Colon (tissue), 2 donors: Measurements from ENCODE around the gene MED9.

Source experiments
- FAIRE-seq: peaks from 2 replicates; lab custom pipeline; 2012; peaks lifted over from hg19 to GRCh38; lab: Jason Lieb, UNC
- donor health status: control.
- donor health status: control.

Gene MED9

DNA sequence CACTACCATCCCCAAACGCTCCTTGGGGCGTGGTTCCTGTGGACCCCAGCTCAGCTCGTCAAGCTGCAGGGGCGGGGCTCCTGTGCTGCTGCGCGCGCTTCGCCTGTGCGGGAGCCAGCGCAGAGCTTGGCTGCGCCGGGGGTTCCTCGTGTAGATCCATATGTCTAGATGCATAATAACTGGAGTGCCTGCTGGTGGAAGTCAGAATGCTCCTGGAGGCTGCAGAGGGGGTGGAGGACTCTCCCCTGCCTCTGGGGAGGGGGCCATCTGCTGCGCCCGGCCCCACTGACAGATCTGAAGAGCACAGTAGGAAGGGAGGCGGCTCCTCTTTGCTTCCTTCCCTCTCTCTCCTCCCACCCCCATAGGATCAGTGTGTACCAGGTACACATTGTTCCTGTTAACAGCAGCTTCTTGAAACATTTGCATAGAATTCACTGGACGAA, 14.8 kb downstream of the MED9 start:
- FAIRE-seq = no peak

DNA sequence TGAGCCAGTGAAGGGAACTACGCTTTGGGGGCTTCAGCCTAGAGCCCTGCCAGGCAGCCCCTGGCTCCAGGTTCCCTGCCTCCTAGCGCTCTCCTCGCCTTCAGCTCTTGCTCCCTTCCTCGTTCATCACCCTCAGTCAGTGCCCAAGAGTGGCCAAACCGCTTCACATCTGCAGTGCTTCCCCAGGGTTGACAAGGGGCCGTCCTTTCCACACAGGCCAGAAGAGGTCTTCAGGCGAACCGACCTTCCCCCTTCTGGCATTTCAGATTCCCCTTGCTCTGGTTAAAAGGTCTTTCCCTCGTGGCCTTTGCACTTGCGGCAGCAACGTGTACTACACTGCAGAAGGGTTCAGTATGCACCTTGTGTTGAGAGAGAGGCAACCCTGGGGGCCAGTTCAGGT, 15.3 kb downstream of the MED9 start:
- FAIRE-seq = no peak

DNA sequence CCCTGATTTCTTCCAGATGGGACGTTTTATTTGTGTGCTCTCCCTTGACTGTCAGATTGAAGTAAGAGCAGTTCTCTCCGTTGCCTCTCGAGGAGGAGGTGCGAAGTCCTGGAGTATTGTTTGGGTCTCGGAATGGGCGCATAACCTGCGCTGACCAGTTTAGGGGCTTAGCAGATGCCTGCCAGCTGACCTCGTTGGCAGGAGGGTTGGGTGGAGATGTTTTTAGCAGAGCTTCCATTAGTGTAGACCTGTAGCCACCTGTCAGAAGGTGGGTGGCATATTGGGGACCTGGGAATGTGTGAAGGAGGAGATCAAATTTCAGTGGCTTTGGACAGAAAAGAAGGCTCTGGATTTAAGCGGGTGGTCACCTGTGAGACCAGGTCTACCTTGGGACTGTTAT, 15.8 kb downstream of the MED9 start:
- no peak for FAIRE-seq

DNA sequence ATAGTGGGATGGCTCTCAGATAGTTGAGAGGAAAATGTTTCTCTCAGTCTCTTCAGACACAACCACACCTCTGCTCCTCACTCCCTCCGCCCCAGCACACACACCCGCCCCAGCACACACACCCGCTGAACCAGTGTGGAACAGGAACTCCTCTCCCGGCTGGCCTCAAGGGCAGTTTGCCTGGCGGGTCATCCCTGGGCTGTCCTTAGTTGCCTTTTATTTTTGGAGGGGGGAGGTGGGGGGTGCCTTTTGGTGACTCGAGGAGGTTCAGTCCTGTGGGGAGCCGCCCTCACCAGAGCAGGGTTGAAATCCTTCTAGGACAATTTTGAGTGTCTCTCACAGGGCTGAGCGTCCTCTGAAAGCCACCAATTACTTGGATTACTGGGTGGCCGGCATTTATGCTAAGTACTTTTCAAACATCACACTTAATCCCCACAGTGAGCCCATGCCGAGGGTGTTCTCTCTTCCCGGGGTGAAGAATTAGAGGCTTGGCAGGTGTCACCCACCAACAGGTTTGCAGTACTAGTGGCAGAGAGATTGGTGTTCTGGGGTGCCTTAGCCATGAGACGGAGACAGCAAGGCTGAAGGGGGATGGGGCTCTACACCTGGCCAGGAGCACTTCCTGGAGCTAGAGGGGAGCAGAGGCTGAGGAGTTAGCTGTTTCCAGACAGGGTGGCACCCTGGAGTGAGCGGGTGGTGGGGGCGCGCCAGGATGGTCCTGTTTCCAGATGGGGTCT, 16.6 kb downstream of the MED9 start:
- FAIRE-seq = no peak

DNA sequence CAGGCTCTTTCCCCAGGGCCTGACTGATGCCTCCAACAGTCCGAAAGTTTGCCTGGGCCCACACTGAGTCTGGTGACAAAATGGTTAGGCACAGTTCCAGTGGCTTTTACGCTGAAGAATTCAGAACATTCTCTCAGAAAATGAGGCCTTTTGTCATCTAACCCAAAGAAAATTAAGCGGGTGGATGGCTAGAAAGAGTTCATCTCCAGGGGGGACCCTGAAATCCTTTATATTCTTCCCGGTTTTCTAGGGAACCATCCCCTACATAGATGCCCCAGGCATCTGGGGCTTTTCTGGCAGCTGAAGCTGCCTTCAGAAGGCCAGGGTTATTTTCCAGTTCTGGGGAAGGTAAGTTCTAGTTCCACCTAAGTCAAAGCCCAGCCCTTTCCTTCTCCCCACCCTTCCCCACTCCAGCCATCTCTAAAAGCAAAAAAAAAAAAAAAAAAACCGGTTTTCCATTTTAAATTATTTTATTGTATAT, 17.2 kb downstream of the MED9 start:
- no peak for FAIRE-seq

DNA sequence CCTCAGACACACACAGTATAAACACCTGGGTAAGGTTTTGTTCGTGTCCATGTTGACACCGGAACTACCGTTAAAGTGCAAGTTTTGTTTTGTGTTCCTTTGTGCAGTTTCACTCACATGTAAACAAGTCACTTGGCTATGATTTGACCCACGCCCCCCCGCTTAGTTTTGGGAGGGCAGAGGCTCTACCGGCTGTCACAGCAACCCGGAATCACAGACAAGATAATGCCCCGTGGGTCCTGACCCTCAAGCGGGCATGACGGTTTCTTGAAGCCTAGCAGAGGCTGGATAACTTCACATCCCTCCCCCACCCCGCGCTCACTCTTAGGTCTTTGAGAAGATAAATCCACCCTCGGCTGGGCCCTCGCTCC, 17.7 kb downstream of the MED9 start:
- no peak for FAIRE-seq

DNA sequence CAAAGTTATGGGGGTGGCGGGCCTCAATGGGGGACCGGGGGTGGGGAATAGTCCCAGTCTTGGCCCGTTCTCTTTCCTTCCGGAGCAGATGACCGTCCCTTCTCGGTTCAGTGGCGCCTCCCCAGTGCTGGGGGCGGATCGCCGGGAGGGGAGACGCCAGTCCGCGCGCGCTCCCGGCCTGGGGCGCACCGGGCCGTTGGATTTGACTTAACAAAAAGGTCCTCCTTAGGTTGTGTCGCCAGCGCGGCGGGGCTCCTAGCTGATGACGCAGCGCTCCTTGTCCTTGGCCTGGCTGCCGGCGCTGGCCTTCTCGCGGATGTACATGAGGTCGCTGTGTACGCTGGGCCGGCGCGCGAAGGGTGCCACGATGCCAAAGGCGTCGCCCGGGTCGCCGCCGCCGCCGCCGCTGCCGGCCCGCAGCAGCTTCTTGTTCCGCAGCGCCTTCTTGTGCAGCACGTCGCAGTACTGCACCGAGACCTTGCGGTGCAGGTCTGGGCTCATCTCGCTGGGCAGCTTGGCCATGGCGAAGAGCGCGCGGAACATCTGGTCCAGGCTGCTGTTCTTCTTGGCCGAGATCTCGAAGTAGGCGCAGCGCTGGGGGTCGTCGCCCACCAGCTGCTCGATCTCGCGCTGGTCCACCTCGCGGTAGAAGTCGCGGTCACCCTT, 18.2 kb downstream of the MED9 start:
- no peak for FAIRE-seq

DNA sequence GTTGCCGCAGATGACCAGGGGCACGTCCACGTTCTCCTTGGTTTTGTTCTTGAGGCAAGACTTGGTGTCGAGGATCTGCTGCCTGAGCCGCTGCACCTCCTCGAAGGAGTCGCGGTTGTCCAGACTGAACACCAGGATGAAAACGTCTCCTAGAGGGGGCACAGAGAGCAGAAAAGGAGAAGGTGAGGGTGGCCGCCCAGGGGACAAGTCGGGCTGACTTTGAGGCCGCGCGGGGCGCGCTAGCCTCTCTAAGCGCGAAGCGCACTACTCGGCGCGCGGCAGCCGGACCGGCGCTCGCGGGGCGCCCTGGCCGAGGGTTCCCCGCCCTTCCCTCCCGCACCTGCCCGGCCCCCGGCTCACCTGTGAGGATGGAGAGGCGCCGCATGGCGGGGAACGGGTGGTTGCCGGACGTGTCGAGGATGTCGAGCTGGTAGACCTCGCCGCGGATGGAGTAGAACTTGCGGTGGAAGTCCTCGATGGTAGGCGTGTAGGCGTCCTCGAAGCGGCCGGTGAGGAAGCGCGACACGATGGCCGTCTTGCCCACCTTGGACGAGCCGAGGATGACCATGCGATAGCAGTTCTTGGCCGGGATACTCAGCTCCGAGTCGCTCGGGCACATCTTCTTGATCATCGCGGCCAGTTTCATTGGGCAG, 18.9 kb downstream of the MED9 start:
- FAIRE-seq = no peak

DNA sequence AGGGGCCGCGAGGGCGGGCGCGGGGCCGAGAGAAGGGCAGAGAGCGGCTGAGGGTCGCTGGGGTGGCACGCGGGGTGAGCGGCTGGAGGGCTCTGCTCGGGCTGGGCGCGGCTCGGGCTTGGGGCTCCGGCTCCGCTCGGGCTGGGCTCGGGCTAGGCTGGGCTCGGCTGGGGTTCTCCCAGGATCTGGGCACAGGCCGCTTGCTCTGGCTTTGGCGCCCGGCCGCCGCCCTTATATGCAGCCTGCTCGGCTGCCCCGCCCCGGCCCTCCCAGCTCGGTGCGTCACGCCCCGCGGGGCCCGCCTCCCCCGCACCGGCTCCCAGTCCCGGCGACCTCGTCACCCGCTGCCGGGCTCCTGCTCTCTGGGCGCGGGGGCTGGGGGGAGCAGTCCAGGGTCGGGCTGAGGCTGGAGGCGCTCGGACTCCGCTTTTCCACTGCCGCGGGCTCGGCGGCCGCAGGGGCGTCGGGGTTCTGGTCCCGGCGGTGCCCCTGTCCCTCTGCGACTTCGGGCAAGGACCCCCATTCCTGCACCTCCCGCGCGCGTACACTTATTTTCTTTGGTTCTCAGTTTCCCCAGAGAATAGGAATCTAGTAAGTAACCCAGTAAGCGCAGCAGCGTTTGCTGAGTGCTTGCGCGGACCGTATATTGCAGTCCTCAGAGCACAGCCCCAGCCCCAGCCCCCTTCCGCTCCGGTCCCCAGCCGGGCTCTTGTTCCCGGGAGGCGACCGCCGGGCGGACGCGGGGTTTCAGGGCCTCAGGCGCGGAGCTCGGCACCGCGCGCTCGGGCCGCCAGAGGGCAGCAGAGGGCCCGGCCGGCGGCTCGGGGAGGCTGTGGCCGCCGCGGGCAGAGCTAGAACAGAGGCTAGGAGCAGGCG, 19.6 kb downstream of the MED9 start, which contains the start of gene RASD1:
TSS of gene RASD1 (minus strand) at position 207 of the 876 bp plus-strand sequence. CDS start 214 bp downstream, outside the sequence.
- FAIRE-seq = no peak

DNA sequence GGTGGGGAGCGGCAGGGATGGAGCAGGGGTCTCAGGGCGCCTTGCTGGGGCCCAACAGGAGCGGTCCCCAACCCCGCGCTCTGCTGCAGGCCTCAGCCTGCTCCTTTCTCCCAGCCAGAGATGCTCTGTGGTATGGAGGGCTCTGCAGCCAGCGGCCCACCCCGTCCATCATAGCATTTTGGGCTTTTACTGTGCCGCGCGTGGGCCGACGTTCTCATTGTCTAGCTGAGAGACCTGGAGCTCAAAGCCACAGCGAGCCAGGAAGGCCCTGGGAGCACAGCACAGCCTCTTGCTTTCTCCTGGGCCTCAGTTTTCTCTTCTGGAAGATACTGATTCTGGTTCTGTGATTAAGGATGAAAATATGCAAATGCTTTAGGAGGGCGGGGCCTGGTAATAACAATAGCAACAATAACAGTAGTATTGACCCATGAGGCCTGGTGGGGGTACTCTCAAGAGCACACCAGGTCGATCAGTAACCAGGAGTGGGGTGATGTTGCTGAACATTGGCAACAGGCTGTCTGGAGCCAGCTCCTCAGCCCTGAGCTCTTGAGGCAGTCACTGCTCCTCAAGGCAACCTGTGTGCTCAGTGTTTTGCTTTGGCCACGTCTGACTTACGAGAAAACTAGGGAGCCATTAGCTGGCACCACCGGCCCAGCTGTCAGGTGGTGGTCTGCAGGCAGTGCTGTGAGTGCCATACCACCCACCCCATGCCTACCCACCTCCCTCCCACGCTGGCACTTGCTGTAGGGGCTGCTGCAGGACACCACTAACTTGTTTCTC, 20.5 kb downstream of the MED9 start:
- FAIRE-seq = no peak

DNA sequence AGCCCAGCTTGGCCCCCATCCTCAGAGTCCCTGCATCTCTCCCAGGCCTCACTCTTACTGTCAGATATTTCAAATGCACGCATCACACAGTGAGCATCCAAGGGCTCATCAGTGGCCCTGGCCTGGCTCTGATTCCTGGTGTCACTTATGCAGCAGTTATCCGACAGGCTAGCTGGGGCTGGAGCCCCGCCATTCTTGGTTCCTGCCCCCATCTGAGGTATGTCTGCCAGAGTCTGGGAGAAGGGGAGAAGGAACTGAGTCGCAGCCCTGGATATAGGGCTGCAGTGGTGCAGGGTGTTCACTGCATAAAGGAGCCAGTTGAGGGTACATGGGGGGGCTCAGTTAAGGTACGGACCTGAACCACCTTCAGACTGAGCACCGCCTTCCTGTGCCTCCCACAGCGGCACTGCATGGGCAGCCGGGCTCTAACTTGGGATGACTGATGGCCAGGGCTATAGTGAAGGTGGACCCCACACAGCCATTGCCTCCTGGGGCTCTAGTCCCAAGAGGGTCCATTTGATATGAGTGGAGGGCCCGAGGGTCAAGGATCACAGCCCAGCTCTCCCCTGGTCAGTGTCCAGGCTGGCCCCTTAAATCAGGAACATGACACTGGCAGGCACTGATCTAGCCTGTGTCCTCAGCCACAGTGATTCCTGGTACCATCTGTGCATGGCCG, 21.2 kb downstream of the MED9 start:
- no peak for FAIRE-seq

DNA sequence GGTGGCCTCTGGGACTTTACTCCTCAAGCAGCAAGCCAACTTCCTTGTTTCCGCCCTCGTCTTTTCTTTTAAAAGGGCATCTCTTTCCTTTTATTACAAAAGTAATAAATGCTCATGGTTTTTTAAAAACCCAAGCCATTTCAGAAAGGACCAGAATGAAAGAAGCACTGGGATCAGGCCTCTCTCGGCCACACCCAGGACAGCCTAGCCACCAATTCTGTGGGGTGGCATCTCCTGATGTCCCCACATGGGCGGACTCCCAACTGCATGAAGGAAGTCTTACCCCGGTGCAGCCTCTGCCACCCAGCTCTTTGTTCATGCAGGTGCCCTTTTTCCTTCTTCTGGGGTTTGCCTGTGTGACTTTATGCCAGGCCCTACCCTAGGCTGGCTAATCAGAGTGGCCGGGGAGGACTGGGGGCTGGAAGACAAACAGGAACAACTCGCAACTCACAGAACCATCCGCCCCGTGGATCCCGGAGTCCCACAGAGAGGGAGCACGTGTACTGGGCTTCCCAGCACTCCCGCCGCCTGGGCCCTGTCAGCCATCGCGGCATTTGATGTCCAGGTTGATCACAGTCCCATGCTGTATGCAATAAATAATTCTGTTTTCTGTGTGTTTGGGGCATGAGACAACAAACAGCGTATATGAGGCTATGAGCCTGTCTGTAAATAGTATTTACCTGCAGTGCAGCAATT, 22.0 kb downstream of the MED9 start:
- no peak for FAIRE-seq

DNA sequence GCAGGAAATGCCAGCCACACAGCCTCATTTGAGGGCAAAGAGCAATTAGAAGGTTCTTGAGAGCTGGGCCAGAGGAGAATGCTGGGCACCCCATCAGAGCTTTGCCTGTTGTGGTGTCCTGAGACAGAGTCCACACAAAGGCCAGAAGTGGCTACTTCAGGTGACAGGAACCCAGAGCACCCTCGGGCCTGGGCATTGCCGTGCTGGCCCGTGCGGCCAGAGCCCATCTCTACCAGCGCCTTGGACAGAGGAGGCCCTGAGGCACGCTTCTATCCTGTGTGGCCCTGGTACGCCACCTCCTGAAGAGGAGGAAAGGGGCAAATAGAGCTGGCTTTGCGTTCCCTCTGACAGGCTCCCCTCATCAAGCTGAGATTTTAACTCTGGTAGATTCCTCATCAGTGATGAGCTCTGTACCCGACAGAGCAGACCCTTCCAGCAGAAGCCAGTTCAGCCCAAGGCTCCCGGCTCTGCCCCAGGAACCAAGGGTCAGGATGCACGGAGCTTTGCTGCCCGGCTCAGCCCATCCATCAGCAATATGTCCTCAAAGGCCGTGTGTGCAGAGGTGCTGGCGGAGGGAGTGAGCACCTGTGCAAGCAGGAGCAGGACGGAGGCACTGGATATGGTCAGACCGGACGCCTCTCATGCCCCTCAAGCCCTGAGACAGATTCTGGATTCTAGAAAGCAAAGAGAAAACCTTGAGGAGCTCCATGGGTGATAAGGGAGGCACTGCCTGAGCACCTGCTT, 22.8 kb downstream of the MED9 start:
- no peak for FAIRE-seq

DNA sequence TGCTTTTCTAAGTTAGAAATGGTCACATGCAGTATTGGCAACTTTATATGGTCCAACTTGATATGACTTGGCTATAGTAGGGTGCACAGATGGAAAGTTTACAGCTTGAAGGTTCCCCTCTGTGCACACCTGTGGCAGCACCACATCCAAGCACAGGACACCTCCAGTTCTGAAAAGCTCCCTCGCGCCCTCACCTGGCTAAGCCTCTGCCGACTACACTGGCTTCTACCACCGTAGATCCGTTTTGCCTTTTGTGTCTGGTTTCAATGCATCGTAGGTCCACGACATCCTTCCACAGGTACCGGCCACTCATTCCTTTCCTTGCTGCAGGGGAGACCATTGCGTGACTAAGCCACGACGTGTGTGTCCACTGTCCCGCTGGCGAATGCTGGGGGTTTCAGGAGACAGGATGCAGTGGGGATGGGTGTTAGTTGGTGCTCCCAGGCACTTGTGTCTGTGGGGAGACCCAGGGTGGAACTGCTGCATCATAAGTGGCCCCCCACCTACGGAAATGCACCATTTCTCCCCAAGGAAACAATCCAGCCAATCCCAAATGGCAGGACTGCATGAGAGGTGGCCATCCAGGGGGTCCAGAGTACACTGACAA, 24.3 kb downstream of the MED9 start:
- FAIRE-seq = no peak

DNA sequence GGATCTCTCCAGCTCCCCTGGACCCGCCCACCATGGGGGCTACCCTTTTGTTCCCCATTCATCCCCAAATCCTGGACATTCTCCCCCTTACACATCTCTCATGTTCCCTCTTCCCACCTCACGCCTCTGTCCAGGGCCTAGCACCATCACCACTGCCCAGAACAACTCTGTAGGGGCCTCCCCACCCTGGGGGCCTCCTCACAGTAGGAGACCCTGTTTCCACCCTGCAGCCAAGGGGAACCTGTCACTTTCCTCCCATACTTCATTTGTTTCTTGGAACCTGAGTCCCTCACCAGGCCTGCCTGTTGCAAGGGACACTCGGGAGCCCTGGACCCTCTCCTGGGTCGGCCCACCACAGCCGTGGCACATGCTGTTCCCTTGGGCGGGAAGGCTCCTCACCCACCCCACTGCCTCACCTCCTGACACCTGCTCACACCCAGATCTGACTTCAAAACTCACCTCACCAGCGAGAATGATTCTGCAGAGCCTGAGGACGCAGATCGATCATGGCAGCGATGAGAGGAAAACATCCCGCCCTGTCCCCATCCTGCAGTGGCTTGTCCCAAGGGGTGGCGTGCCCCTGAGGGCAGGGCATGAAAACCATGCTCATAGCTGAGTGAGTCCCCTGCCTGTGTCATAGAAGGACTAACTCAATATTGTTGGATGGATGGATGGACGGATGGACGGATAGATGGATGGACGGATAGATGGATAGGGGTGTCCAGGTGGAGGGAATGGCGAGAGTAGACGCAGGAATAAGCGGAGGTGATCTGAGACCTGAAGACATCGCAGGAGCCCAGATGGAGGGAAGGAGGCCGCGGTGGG, 26.2 kb downstream of the MED9 start:
- no peak for FAIRE-seq

DNA sequence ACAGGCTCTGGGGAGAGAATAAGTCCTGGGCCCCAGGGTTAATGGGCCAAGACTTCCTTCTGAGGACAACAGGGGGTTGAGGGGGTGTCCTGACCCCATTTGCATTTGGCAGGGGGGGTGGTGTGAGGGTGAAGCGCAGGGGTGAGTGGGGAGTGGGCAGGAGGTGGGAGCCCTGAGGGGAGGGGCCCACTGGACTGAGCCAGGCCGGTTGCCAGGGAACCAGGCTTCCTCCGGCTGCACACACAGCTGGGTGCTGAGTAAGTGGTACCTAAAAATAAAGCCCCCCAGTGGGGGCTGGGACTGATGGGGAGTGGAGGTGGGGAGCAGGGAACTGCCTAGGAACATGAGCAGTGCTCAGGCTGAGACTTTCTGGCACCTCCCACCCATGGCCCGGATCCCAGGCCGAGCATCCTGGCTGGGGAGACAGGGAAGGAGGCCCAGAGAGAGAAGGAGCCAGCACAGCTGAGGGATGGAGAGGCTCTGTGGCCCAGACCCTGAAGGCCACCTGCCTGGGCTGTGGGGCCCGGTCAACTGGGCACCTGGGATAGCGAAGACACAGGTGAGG, 26.8 kb downstream of the MED9 start:
- FAIRE-seq = no peak

DNA sequence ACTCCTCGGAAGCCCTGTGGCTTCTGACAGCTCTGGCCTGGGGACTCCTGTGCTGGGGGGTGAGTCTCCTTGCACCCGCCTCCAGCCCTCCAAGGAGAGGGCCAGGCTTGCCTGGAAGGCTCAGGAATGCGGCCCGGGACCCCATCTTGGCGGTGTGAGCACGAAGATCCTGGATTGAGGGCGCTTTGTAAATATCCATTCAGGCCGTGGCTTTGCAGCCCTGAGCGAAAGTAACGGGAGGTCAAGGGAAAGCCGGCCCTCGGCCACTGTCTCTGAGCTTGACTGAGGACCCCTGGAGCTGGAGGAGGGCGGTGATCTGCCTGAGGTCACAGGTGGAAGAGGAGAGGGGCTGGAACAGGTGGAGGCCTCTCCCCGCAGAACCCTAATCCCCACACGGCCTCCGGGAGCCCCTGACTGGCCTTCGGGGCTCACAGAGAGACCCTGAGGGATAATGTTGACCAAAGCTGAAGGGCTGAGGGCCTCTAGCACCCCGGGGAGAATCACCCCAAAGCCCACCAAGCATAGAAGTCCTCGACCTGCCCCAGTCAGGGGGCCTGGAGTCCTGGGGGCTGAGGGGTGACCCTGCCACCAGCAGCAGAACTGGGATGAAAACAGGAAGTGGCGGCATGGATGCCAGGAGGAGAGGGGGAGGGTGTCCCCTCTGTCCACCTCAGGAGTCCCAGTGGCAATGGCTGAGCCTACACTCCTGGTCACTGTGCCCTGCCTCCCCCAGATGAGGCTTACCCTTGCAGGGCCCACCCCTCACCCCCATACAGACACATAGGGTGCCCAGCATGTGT, 27.7 kb downstream of the MED9 start:
- FAIRE-seq = no peak
